Spleen (tissue), 11 donors: Measurements from ENCODE around the gene TMEM174. TPM values are rescaled to one million over a fixed set of nuclear protein-coding genes. Genes with fewer than 3 reads are reported as not detected.

Source experiments
- DNase-seq: peaks from one replicate; pipeline ENCODE4 v3.0.0-alpha.2; 2020
- H3K27ac ChIP-seq, 8 donors: fragments of 200-600 bp; sonication (generic) in 7 of 8; 1 replicate in 4 of 8; 2 replicates in 4 of 8; pipeline versions ENCODE4 v1.5.0 to v1.8.0; 2016 to 2021; ENCODE audit warnings: inconsistent platforms in 4 of 8, mild to moderate bottlenecking in 4 of 8, moderate library complexity in 1 of 8
- H3K27me3 ChIP-seq, 7 donors: fragments of 200-600 bp; sonication (generic) in 6 of 7; replicated peaks in 1 of 7; 1 replicate in 4 of 7; 2 replicates in 3 of 7; pipeline versions ENCODE4 v1.5.0 to v1.8.0; 2016 to 2021; ENCODE audit warnings: inconsistent platforms in 3 of 7, mild to moderate bottlenecking in 1 of 7
- H3K36me3 ChIP-seq, 6 donors: fragments of 200-600 bp; sonication (generic) in 5 of 6; 1 replicate in 4 of 6; 2 replicates in 2 of 6; pipeline versions ENCODE4 v1.5.0 to v1.8.0; 2016 to 2021; ENCODE audit warnings: inconsistent platforms in 2 of 6
- H3K4me1 ChIP-seq, 6 donors: fragments of 200-600 bp; sonication (generic) in 5 of 6; 1 replicate in 3 of 6; 2 replicates in 3 of 6; pipeline versions ENCODE4 v1.5.0 to v1.8.0; 2016 to 2021; ENCODE audit warnings: inconsistent platforms in 3 of 6
- H3K4me3 ChIP-seq, 8 donors: fragments of 200-600 bp; sonication (generic) in 7 of 8; 1 replicate in 4 of 8; 2 replicates in 4 of 8; pipeline versions ENCODE4 v1.5.0 to v1.8.0; 2016 to 2021; ENCODE audit warnings: inconsistent platforms in 4 of 8, mild to moderate bottlenecking in 4 of 8, moderate library complexity in 2 of 8
- H3K9me3 ChIP-seq, 8 donors: fragments of 200-600 bp; sonication (generic) in 7 of 8; 1 replicate in 4 of 8; 2 replicates in 4 of 8; pipeline versions ENCODE4 v1.5.0 to v1.8.0; 2016 to 2021; ENCODE audit warnings: inconsistent platforms in 4 of 8
- POLR2A ChIP-seq, 3 donors: fragments of 450-650 bp; IDR thresholded peaks; one replicate each; pipeline ENCODE4 v1.5.1; 2017; ENCODE audit warnings: antibody characterized with exemption in 3 of 3, mild to moderate bottlenecking in 1 of 3
- POLR2AphosphoS5 ChIP-seq, 3 donors: sonication (generic); formaldehyde crosslinking; IDR thresholded peaks; one replicate each; pipeline ENCODE4 v1.5.1; 2017; ENCODE audit warnings: antibody characterized with exemption in 3 of 3
- WGBS, 5 donors: extraction: QIAGEN DNeasy Blood & Tissue Kit in 3 of 5; methylation state at CpG; one replicate each; pipeline versions ENCODE4 v1.1.5 to v1.1.7; 2013 to 2018; 5-methylcytosine and 5-hydroxymethylcytosine counted together
- intact Hi-C: fragments of 100-400 bp; cut with DNase I; formaldehyde crosslinking; loops from one replicate; pipeline ENCODE4 v1.15.0; 2023; ENCODE audit warnings: low total_unique reads
- polyA plus RNA-seq, 3 donors: library from polyadenylated mRNA; stranded (reverse); fragments of 200-250 nt; gene quantifications; one replicate each; pipeline ENCODE4 v1.2.1, GENCODE V29; 2013
- total RNA-seq, 7 donors: library from RNA; depleted of rRNA in 3 of 7; stranded (reverse); fragments of >200 nt in 3 of 7; fragmentation: NEBNext Ultra II Directional in 4 of 7; extraction: Animal tissue kit (Norgen Biotek cat#: 25700) in 4 of 7; gene quantifications; one replicate each; pipeline versions ENCODE4 v1.1.0 to v1.2.1, GENCODE V29; 2016 to 2021
- TF ChIP-seq, protein P1 (sequence below), 11 experiments: fragments of 200-600 bp in 7 of 11; fragments of 450-650 bp in 4 of 11; sonication (generic) in 4 of 11; IDR thresholded peaks in 8 of 11; conservative IDR thresholded peaks in 3 of 11; 1 replicate in 7 of 11; 2 replicates in 4 of 11; pipeline versions ENCODE4 v1.4.0 to v1.8.0; 2016 to 2021; ENCODE audit warnings: antibody characterized with exemption in 11 of 11, inconsistent platforms in 4 of 11, mild to moderate bottlenecking in 1 of 11
- donor health status: healthy with polysubstance abuse.
- donor health status: DM: no; HTN: no; CAD: no; lungs with moderate emphysema.
- donor health status: DM: no; HTN: no; CAD: no.
- donor health status: Bipolar disorder and iron deficiency.
- donor health status: healthy.
- donor health status: DM: no; HTN: no; CAD: no.
- donor health status: DM: yes; HTN: yes; CAD: no.

The TMEM174 gene
- total and polyA plus RNA-seq, 10 donors = not detected

GRCh38 chr5:73139485-73139884 is 33.5 kb upstream of the TMEM174 start:
- TF ChIP-seq POLR2A (IDR thresholded peaks at IDR 0.05) = no peak
- TF ChIP-seq, protein P1, sequence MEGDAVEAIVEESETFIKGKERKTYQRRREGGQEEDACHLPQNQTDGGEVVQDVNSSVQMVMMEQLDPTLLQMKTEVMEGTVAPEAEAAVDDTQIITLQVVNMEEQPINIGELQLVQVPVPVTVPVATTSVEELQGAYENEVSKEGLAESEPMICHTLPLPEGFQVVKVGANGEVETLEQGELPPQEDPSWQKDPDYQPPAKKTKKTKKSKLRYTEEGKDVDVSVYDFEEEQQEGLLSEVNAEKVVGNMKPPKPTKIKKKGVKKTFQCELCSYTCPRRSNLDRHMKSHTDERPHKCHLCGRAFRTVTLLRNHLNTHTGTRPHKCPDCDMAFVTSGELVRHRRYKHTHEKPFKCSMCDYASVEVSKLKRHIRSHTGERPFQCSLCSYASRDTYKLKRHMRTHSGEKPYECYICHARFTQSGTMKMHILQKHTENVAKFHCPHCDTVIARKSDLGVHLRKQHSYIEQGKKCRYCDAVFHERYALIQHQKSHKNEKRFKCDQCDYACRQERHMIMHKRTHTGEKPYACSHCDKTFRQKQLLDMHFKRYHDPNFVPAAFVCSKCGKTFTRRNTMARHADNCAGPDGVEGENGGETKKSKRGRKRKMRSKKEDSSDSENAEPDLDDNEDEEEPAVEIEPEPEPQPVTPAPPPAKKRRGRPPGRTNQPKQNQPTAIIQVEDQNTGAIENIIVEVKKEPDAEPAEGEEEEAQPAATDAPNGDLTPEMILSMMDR (IDR thresholded peaks at IDR 0.05 in 8 of 11, conservative IDR thresholded peaks at IDR 0.05 in 3 of 11) = no peak
- no peak for TF ChIP-seq POLR2AphosphoS5 (IDR thresholded peaks at IDR 0.05)
- no peak overlapping the region for H3K27ac ChIP-seq
- no peaks in the 10 kb centered on the region for H3K36me3 ChIP-seq
- H3K4me3 ChIP-seq = no peak overlapping the region
- peaks cover 0 to 13% (median 2%) of the 10 kb centered on the region in 6 donors for H3K4me1 ChIP-seq
- no peaks in the 10 kb centered on the region for H3K9me3 ChIP-seq
- 70 to 86% (median 75%) methylated on average over 3 of the region's 3 CpGs for WGBS, 5 donors
- no peak for DNase-seq
- intact Hi-C loops = no loop called here
- H3K27me3 ChIP-seq = peaks cover 0 to 71% (median 0%) of the 10 kb centered on the region in 7 donors

- Histone ChIP-seq H3K36me3 (no peaks in the 10 kb centered on the region), H3K9me3 (no peaks in the 10 kb centered on the region), H3K27ac (no peak overlapping the region), H3K27me3 (peaks cover 0 to 72% (median 0%) of the 10 kb centered on the region in 7 donors), H3K4me3 (no peak overlapping the region), H3K4me1 (peaks cover 0 to 13% (median 2%) of the 10 kb centered on the region in 6 donors)
- TF ChIP-seq POLR2AphosphoS5 (IDR thresholded peaks at IDR 0.05) = no peak
- TF ChIP-seq POLR2A (IDR thresholded peaks at IDR 0.05) = no peak
- TF ChIP-seq, protein P1 (IDR thresholded peaks at IDR 0.05 in 8 of 11, conservative IDR thresholded peaks at IDR 0.05 in 3 of 11) = no peak
- intact Hi-C loops = no loop called here
- no peak for DNase-seq
- 83 to 98% (median 93%) methylated on average over 1 of the region's 1 CpG for WGBS, 5 donors
Measured at GRCh38 chr5:73140801-73141200, 32.2 kb upstream of the TMEM174 start.

DNA sequence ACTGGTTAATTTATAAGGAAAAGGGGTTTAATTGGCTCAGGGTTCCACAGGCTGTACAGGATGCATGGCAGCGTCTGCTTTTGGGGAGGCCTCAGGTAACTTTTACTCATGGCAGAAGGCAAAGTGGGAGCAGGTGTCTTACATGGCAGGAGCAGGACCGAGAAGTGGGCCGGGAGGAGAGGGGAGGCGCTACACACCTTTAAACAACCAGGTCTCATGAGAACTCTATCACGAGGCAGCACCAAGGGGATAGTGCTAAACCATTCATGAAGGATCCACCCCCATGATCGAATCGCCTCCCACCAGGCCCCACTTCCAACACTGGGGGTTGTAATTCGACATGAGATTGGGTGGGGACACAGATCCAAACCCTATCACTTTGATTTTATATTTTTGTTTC is 31.0 kb upstream of the TMEM174 start:
- DNase-seq = no peak
- H3K4me3 ChIP-seq = no peak overlapping the region
- WGBS, 5 donors = 69 to 83% (median 80%) methylated on average over 8 of the region's 8 CpGs
- H3K4me1 ChIP-seq = peaks cover 0 to 3% (median 0%) of the 10 kb centered on the region in 6 donors
- TF ChIP-seq, protein P1 (IDR thresholded peaks at IDR 0.05 in 8 of 11, conservative IDR thresholded peaks at IDR 0.05 in 3 of 11) = no peak
- no peak for TF ChIP-seq POLR2A (IDR thresholded peaks at IDR 0.05)
- intact Hi-C loops = no loop called here
- no peaks in the 10 kb centered on the region for H3K36me3 ChIP-seq
- H3K27me3 ChIP-seq = peaks cover 0 to 72% (median 0%) of the 10 kb centered on the region in 7 donors
- H3K27ac ChIP-seq = no peak overlapping the region
- no peaks in the 10 kb centered on the region for H3K9me3 ChIP-seq

- 87 to 92% (median 91%) methylated on average over 6 of the region's 6 CpGs for WGBS, 5 donors
- TF ChIP-seq POLR2A (IDR thresholded peaks at IDR 0.05) (no peak), POLR2AphosphoS5 (IDR thresholded peaks at IDR 0.05) (no peak)
- TF ChIP-seq, protein P1 (IDR thresholded peaks at IDR 0.05 in 8 of 11, conservative IDR thresholded peaks at IDR 0.05 in 3 of 11) = no peak
- H3K27me3 ChIP-seq = peaks cover 0 to 61% (median 0%) of the 10 kb centered on the region in 7 donors
- H3K4me1 ChIP-seq = no peaks in the 10 kb centered on the region
- no peak overlapping the region for H3K27ac ChIP-seq
- no peaks in the 10 kb centered on the region for H3K36me3 ChIP-seq
- intact Hi-C loops = no loop called here
- DNase-seq = no peak
- no peak overlapping the region for H3K4me3 ChIP-seq
- no peaks in the 10 kb centered on the region for H3K9me3 ChIP-seq
Measured at GRCh38 chr5:73143716-73144115, 29.3 kb upstream of the TMEM174 start.
